Osteocyte (in vitro differentiated cells): Measurements from ENCODE around the gene CALML6. TPM values are rescaled to one million over a fixed set of nuclear protein-coding genes. Genes with fewer than 3 reads are reported as not detected.

Source experiments
- DNase-seq: peaks from one replicate; pipeline ENCODE4 v3.0.0; 2021; ENCODE audit warnings: mixed read lengths; ENCODE audit not compliant: unreplicated experiment; ENCODE audit errors: extremely low spot score
- H3K27ac Mint-ChIP-seq: one replicate; pipeline ENCODE4 v1.8.0; 2021; ENCODE audit warnings: mild to moderate bottlenecking, mixed read lengths; ENCODE audit not compliant: unreplicated experiment
- H3K27me3 Mint-ChIP-seq: one replicate; pipeline ENCODE4 v1.8.0; 2021; ENCODE audit warnings: mixed read lengths; ENCODE audit not compliant: unreplicated experiment
- H3K36me3 Mint-ChIP-seq: one replicate; pipeline ENCODE4 v1.8.0; 2021; ENCODE audit warnings: mixed read lengths; ENCODE audit not compliant: unreplicated experiment
- H3K4me1 Mint-ChIP-seq: one replicate; pipeline ENCODE4 v1.8.0; 2021; ENCODE audit warnings: mixed read lengths; ENCODE audit not compliant: unreplicated experiment
- H3K4me3 Mint-ChIP-seq: one replicate; pipeline ENCODE4 v1.8.0; 2021; ENCODE audit warnings: mild to moderate bottlenecking, moderate library complexity, mixed read lengths; ENCODE audit not compliant: unreplicated experiment
- H3K9me3 Mint-ChIP-seq: one replicate; pipeline ENCODE4 v1.8.0; 2021; ENCODE audit warnings: mixed read lengths; ENCODE audit not compliant: unreplicated experiment
- total RNA-seq: library from RNA; stranded (reverse); gene quantifications from 2 replicates; pipeline ENCODE4 v1.2.1, GENCODE V29; 2021
- TF ChIP-seq, protein P1 (sequence below): fragments of 200-600 bp; sonication (generic); IDR thresholded peaks from 2 replicates; pipeline ENCODE4 v1.5.0; 2021; ENCODE audit warnings: antibody characterized with exemption, mild to moderate bottlenecking, moderate library complexity

The CALML6 gene
- total RNA-seq, 1 donor from 2014 or later: 2.5 TPM

DNA sequence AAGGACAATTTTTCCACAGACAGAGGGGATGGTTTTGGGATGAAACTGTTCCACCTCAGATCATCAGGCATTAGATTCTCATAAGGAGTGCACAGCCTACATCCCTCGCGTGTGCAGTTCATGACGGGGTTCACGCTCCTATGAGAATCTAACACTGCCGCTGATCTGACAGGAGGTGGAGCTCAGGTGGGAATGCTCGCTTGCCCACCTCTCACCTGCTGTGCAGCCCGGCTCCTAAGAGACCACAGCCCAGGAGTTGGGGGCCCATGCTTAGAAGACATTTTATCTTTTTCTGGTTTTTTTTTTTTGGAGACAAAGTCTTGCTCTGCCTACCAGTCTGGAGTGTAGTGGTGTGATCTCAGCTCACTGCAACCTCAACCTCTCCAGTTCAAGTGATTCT is 40.2 kb upstream of the CALML6 start:
- DNase-seq: no peak
- H3K4me3 Mint-ChIP-seq: no peak overlapping the region
- no peaks in the 10 kb centered on the region for H3K9me3 Mint-ChIP-seq
- H3K27ac Mint-ChIP-seq: no peak overlapping the region
- TF ChIP-seq, protein P1, sequence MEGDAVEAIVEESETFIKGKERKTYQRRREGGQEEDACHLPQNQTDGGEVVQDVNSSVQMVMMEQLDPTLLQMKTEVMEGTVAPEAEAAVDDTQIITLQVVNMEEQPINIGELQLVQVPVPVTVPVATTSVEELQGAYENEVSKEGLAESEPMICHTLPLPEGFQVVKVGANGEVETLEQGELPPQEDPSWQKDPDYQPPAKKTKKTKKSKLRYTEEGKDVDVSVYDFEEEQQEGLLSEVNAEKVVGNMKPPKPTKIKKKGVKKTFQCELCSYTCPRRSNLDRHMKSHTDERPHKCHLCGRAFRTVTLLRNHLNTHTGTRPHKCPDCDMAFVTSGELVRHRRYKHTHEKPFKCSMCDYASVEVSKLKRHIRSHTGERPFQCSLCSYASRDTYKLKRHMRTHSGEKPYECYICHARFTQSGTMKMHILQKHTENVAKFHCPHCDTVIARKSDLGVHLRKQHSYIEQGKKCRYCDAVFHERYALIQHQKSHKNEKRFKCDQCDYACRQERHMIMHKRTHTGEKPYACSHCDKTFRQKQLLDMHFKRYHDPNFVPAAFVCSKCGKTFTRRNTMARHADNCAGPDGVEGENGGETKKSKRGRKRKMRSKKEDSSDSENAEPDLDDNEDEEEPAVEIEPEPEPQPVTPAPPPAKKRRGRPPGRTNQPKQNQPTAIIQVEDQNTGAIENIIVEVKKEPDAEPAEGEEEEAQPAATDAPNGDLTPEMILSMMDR: no peak
- H3K27me3 Mint-ChIP-seq: no peaks in the 10 kb centered on the region
- H3K4me1 Mint-ChIP-seq: peaks cover 40% of the 10 kb centered on the region
- peaks cover 6% of the 10 kb centered on the region for H3K36me3 Mint-ChIP-seq

DNA sequence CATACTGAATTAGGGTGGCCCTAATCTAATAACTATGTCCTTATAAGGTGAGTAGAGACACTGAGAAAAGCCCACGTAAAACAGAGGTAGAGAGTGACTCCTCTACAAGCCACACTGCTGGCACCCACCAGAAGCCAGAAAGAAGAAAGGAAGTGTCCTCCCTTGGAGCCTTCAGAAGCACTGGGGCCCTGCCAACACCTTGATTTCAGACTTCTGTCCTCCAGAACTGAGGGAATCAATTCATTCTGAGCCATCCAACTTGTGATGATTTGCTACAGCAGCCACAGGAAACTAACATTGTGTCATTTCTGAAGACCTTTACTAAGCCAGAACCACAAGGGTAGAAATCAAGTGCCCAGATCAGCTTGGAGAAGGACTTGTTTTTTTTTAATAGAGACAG is 39.1 kb upstream of the CALML6 start:
- Mint-ChIP-seq H3K4me3 (no peak overlapping the region), H3K9me3 (no peaks in the 10 kb centered on the region), H3K4me1 (peaks cover 44% of the 10 kb centered on the region), H3K27ac (peak overlapping the region; percentile 44), H3K36me3 (peaks cover 6% of the 10 kb centered on the region), H3K27me3 (no peaks in the 10 kb centered on the region)
- TF ChIP-seq, protein P1: no peak
- no peak for DNase-seq

DNA sequence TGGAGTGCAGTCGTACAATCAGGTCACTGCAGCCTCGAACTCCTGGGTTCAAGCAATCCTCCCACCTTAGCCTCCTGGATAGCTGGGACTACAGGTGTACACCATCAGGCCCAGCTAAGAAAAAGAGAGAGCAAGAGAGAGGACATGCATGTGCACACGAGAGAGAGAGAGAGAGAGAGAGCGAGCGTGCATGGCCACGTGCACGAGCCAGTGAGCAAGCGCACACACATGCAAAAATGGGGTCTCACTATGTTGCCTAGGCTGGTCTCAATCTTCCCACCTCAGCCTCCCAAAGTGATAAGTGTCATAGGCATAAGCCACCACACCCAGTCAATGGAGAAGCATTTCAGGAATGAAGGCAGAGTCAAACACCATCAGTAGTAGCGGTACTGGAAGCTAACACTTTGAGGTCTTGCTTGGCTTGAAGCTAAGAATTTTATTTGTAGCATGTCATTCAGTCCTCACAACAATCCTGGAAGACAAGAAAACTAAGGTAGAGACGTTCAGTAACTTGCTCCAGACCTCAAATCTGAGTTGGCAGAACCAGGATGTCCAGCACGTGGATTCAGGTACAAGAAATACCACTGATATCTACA is 38.6 kb upstream of the CALML6 start:
- H3K36me3 Mint-ChIP-seq: peaks cover 6% of the 10 kb centered on the region
- H3K27me3 Mint-ChIP-seq: no peaks in the 10 kb centered on the region
- no peak for DNase-seq
- H3K4me3 Mint-ChIP-seq: no peak overlapping the region
- TF ChIP-seq, protein P1: no peak
- H3K27ac Mint-ChIP-seq: peak overlapping the region; percentile 44
- H3K4me1 Mint-ChIP-seq: peaks cover 47% of the 10 kb centered on the region
- H3K9me3 Mint-ChIP-seq: no peaks in the 10 kb centered on the region

DNA sequence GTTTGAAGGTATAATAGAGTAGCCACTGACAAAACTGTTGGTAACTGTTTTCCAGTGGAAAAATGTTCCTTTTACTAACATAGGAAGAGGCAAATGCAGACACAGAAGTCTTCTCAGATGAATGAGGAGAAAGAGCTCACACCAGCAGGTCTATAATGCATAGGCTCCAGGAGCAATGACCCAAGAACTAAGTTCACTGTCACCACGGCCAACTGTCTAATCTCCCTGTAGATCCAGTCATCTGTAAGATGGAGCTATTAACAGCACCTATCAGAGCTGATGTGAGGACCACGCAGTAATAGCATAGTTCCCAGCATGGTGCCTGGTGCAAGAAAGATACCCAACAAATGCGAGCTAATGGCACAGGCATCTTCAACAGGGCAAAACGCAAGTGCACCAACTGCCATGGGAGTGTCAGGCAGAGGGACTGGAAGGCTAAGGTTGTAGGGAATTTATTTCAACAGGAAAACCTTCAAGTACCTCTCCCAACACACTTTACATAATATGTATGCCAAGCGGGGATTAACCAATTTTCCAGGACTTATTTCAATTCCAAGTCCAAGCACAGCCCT is 37.1 kb upstream of the CALML6 start:
- Mint-ChIP-seq H3K27ac (peak overlapping the region; percentile 1), H3K36me3 (peaks cover 6% of the 10 kb centered on the region), H3K4me3 (no peak overlapping the region)

DNA sequence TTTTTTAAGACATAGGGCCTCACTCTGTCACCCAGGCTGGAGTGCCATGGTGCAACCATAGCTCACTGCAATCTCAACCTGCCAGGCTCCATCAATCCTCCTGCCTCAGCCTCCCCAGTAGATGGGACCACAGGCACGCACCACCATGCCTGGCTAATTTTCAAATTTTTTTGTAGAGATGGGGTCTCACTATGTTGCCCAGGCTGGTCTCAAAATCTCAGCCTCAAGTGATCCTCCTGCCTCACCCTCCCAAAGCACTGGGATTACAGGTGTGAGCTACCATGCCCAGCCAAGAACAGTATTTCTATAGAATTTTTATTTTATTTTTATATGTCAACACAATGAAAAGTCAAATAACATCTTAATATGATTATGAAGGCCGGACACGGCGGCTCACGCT is 35.1 kb upstream of the CALML6 start:
- no peak for DNase-seq
- TF ChIP-seq, protein P1: no peak
- Mint-ChIP-seq H3K4me1 (peaks cover 61% of the 10 kb centered on the region), H3K27ac (no peak overlapping the region), H3K9me3 (no peaks in the 10 kb centered on the region), H3K27me3 (no peaks in the 10 kb centered on the region), H3K4me3 (no peak overlapping the region), H3K36me3 (peaks cover 6% of the 10 kb centered on the region)

More for the DNA sequence above, 37.1 kb upstream of the CALML6 start:
- Mint-ChIP-seq H3K4me1 (peaks cover 47% of the 10 kb centered on the region), H3K9me3 (no peaks in the 10 kb centered on the region), H3K27me3 (no peaks in the 10 kb centered on the region)
- DNase-seq: no peak
- TF ChIP-seq, protein P1: no peak
